Parathyroid adenoma (tissue), 2 donors: ENCODE measurements around the gene VAC14.

Experiments used
- H2AFZ ChIP-seq: fragments of 300-600 bp; sonication (generic); one replicate; pipeline ENCODE4 v1.7.0; 2017; ENCODE audit warnings: antibody characterized with exemption, mild to moderate bottlenecking
- H3K27ac ChIP-seq: fragments of 300-600 bp; sonication (generic); one replicate; pipeline ENCODE4 v1.7.0; 2017
- H3K27me3 ChIP-seq: fragments of 300-600 bp; sonication (generic); one replicate; pipeline ENCODE4 v1.7.0; 2017; ENCODE audit warnings: low read length; ENCODE audit not compliant: control insufficient read depth, insufficient read depth
- H3K36me3 ChIP-seq: fragments of 300-600 bp; sonication (generic); one replicate; pipeline ENCODE4 v1.7.0; 2017; ENCODE audit warnings: low read length; ENCODE audit not compliant: control insufficient read depth, insufficient read depth
- H3K4me1 ChIP-seq: fragments of 300-600 bp; sonication (generic); one replicate; pipeline ENCODE4 v1.7.0; 2017; ENCODE audit warnings: control low read depth
- H3K4me2 ChIP-seq: fragments of 300-600 bp; sonication (generic); one replicate; pipeline ENCODE4 v1.7.0; 2017; ENCODE audit warnings: low read length
- H3K4me3 ChIP-seq: fragments of 300-600 bp; sonication (generic); one replicate; pipeline ENCODE4 v1.7.0; 2017; ENCODE audit warnings: low read depth, low read length
- H3K79me2 ChIP-seq: fragments of 300-600 bp; sonication (generic); one replicate; pipeline ENCODE4 v1.7.0; 2017; ENCODE audit warnings: control low read depth
- H3K9ac ChIP-seq: fragments of 300-600 bp; sonication (generic); one replicate; pipeline ENCODE4 v1.7.0; 2017; ENCODE audit warnings: mild to moderate bottlenecking
- H3K9me3 ChIP-seq: fragments of 300-600 bp; sonication (generic); one replicate; pipeline ENCODE4 v1.7.0; 2017; ENCODE audit warnings: low read length; ENCODE audit not compliant: control insufficient read depth
- CTCF ChIP-seq: fragments of 300-600 bp; sonication (generic); IDR thresholded peaks from one replicate; pipeline ENCODE4 v1.7.0; 2017; ENCODE audit warnings: antibody characterized with exemption, mild to moderate bottlenecking
- donor health status: primary hyperparathyroidism.

VAC14 gene

GRCh38 chr16:70768203-70768580 lies 32.8 kb downstream of the VAC14 start:
- Histone ChIP-seq H3K27ac (no peak overlapping the region), H3K79me2 (peaks cover 11% of the 10 kb centered on the region), H3K36me3 (no peaks in the 10 kb centered on the region), H3K27me3 (no peaks in the 10 kb centered on the region), H3K4me3 (no peak overlapping the region), H3K4me2 (no peak overlapping the region), H3K9me3 (no peaks in the 10 kb centered on the region), H3K9ac (no peak overlapping the region), H2AFZ (no peak overlapping the region), H3K4me1 (no peaks in the 10 kb centered on the region)
- TF ChIP-seq CTCF, result no peak

- Histone ChIP-seq H3K79me2 (peaks cover 11% of the 10 kb centered on the region), H2AFZ (no peak overlapping the region), H3K9ac (no peak overlapping the region), H3K36me3 (no peaks in the 10 kb centered on the region), H3K9me3 (no peaks in the 10 kb centered on the region), H3K27ac (no peak overlapping the region), H3K4me2 (no peak overlapping the region), H3K4me3 (no peak overlapping the region), H3K4me1 (no peaks in the 10 kb centered on the region), H3K27me3 (no peaks in the 10 kb centered on the region)
- TF ChIP-seq CTCF, result no peak
These were observed 33.4 kb downstream of the VAC14 start for GRCh38 chr16:70767377-70768202.

- Histone ChIP-seq H3K4me2 (no peak overlapping the region), H3K4me1 (no peaks in the 10 kb centered on the region), H3K36me3 (no peaks in the 10 kb centered on the region), H3K27me3 (no peaks in the 10 kb centered on the region), H3K79me2 (peaks cover 10% of the 10 kb centered on the region), H3K9me3 (no peaks in the 10 kb centered on the region), H3K4me3 (no peak overlapping the region), H2AFZ (no peak overlapping the region), H3K9ac (no peak overlapping the region), H3K27ac (no peak overlapping the region)
- TF ChIP-seq CTCF, result no peak
These were observed 34.3 kb downstream of the VAC14 start for GRCh38 chr16:70766658-70767057.

- TF ChIP-seq CTCF, result no peak
- Histone ChIP-seq H3K4me2 (no peak overlapping the region), H3K79me2 (peaks cover 8% of the 10 kb centered on the region), H3K4me1 (no peaks in the 10 kb centered on the region), H3K9ac (no peak overlapping the region), H3K9me3 (no peaks in the 10 kb centered on the region), H3K36me3 (no peaks in the 10 kb centered on the region), H3K27ac (no peak overlapping the region), H3K4me3 (no peak overlapping the region), H2AFZ (no peak overlapping the region), H3K27me3 (no peaks in the 10 kb centered on the region)
These were observed 34.8 kb downstream of the VAC14 start for GRCh38 chr16:70766176-70766575.

- H3K27ac ChIP-seq, result no peak overlapping the region
- H3K36me3 ChIP-seq, result no peaks in the 10 kb centered on the region
- H3K4me2 ChIP-seq, result no peak overlapping the region
- H3K9ac ChIP-seq, result no peak overlapping the region
- no peaks in the 10 kb centered on the region for H3K27me3 ChIP-seq
- H3K4me1 ChIP-seq, result no peaks in the 10 kb centered on the region
- H3K4me3 ChIP-seq, result no peak overlapping the region
- no peak for TF ChIP-seq CTCF
- H3K9me3 ChIP-seq, result no peaks in the 10 kb centered on the region
- H3K79me2 ChIP-seq, result peaks cover 3% of the 10 kb centered on the region
- no peak overlapping the region for H2AFZ ChIP-seq
These were observed 35.5 kb downstream of the VAC14 start for GRCh38 chr16:70765491-70765890.
